HCT116 (cell line): ENCODE results near the gene CDK14. TPM values are rescaled to one million over a fixed set of nuclear protein-coding genes. Genes with fewer than 3 reads are reported as not detected.

Experiments used
- ATAC-seq: fragments of 200-7000 bp; cut with Tn5 transposase; 2 replicates; pipeline ENCODE4 v1.9.1; 2020; ENCODE audit warnings: mild to moderate bottlenecking, moderate library complexity
- BruUV-seq: library from RNA; stranded (reverse); fragments of 400-500 nt; replicated peaks from 2 replicates; lab custom pipeline; 2021; lab: Mats Ljungman, UMichigan
- CTCF ChIA-PET: fragments of 300-600 bp; sonication (Branson Sonifier 250); formaldehyde crosslinking; loops from one replicate; lab custom pipeline; 2021; ENCODE audit warnings: antibody characterized with exemption; lab: Charles Lee
- POLR2A ChIA-PET: fragments of 300-600, 350-600 bp; sonication (Branson Sonifier 250); formaldehyde crosslinking; loops from one replicate; lab custom pipeline; 2021; ENCODE audit warnings: antibody characterized with exemption; lab: Charles Lee
- RAD21 ChIA-PET, 2 experiments: fragments of 300-600 bp; sonication (Branson Sonifier 250); formaldehyde crosslinking; loops; one replicate each; lab custom pipeline; 2023; ENCODE audit warnings: low total read pairs in 2 of 2; ENCODE audit not compliant: uncharacterized antibody in 2 of 2, unreplicated experiment in 2 of 2, low non-redundant PET in 1 of 2; lab: Charles Lee
- DNase-seq: peaks from one replicate; pipeline ENCODE4 v3.0.0-alpha.2; 2010; ENCODE audit warnings: low read depth, low spot score
- H2AFZ ChIP-seq: fragments of 200-600 bp; shearing (Covaris generic), sonication (generic); 2 replicates; pipeline ENCODE4 v1.6.1; 2017; ENCODE audit warnings: low read depth, mixed run types, mixed read lengths, antibody characterized with exemption, low read length; ENCODE audit not compliant: poor library complexity, severe bottlenecking
- H3K27ac ChIP-seq: 2 replicates; pipeline ENCODE4 v1.5.1; 2012; ENCODE audit warnings: low read depth, low read length
- H3K27me3 ChIP-seq: fragments of 200-600 bp; sonication (generic); 2 replicates; pipeline ENCODE4 v1.6.1; 2016; ENCODE audit warnings: mixed run types, low read length, mixed read lengths; ENCODE audit not compliant: insufficient read depth
- H3K36me3 ChIP-seq, 2 experiments: fragments of 200-500 bp in 1 of 2; fragments of 200-600 bp in 1 of 2; sonication (Bioruptor generic) in 1 of 2; sonication (generic) in 1 of 2; 2 replicates each; pipeline versions ENCODE4 v1.5.1 to v1.6.1; 2014 to 2016; ENCODE audit warnings: low read length in 2 of 2, inconsistent platforms in 1 of 2, mixed read lengths in 1 of 2, mixed run types in 1 of 2; ENCODE audit not compliant: insufficient read depth in 2 of 2, control insufficient read depth in 1 of 2
- H3K4me1 ChIP-seq, 2 experiments: fragments of 200-600 bp in 1 of 2; sonication (generic) in 1 of 2; 2 replicates each; pipeline versions ENCODE4 v1.5.1 to v1.6.1; 2012 to 2017; ENCODE audit warnings: low read length in 2 of 2, inconsistent platforms in 1 of 2, mild to moderate bottlenecking in 1 of 2, mixed read lengths in 1 of 2, mixed run types in 1 of 2, moderate library complexity in 1 of 2; ENCODE audit not compliant: insufficient read depth in 2 of 2, control insufficient read depth in 1 of 2
- H3K4me2 ChIP-seq: fragments of 200-600 bp; sonication (generic); 2 replicates; pipeline ENCODE4 v1.6.1; 2017; ENCODE audit warnings: mixed run types, low read length, mixed read lengths
- H3K4me3 ChIP-seq, 2 experiments: fragments of 200-600 bp in 1 of 2; sonication (generic) in 1 of 2; replicated peaks in 1 of 2; 2 replicates each; pipeline ENCODE4 v1.5.1; 2011 to 2016; ENCODE audit warnings: low read length in 2 of 2, control low read depth in 1 of 2, low read depth in 1 of 2, mild to moderate bottlenecking in 1 of 2, mixed read lengths in 1 of 2, mixed run types in 1 of 2
- H3K79me2 ChIP-seq: fragments of 200-600 bp; sonication (generic); 2 replicates; pipeline ENCODE4 v1.6.1; 2017; ENCODE audit warnings: mild to moderate bottlenecking, mixed run types, low read length, moderate library complexity, mixed read lengths; ENCODE audit not compliant: insufficient read depth
- H3K9ac ChIP-seq: fragments of 200-600 bp; sonication (generic); 2 replicates; pipeline ENCODE4 v1.6.1; 2016; ENCODE audit warnings: low read length, mixed read lengths
- H3K9me2 ChIP-seq: fragments of 200-600 bp; sonication (generic), shearing (Covaris generic); 2 replicates; pipeline ENCODE4 v1.6.1; 2017; ENCODE audit warnings: mixed run types, mild to moderate bottlenecking, moderate library complexity; ENCODE audit not compliant: insufficient read depth
- H3K9me3 ChIP-seq, 2 experiments: fragments of 200-500 bp in 1 of 2; fragments of 200-600 bp in 1 of 2; sonication (Bioruptor generic) in 1 of 2; sonication (generic) in 1 of 2; 2 replicates each; pipeline ENCODE4 v1.6.1; 2014 to 2017; ENCODE audit warnings: low read length in 2 of 2, mixed read lengths in 2 of 2, inconsistent platforms in 1 of 2, low read depth in 1 of 2, mild to moderate bottlenecking in 1 of 2, mixed run types in 1 of 2, moderate library complexity in 1 of 2; ENCODE audit not compliant: control insufficient read depth in 1 of 2, insufficient read depth in 1 of 2
- H4K20me1 ChIP-seq: fragments of 200-600 bp; sonication (generic), shearing (Covaris generic); 2 replicates; pipeline ENCODE4 v1.6.1; 2017; ENCODE audit warnings: mixed run types, mild to moderate bottlenecking, moderate library complexity; ENCODE audit not compliant: insufficient read depth
- CBX3 ChIP-seq: IDR thresholded peaks from 2 replicates; pipeline ENCODE4 v1.6.1; 2012; ENCODE audit warnings: low read depth
- EGR1 ChIP-seq: IDR thresholded peaks from 2 replicates; pipeline ENCODE4 v1.6.1; 2012; ENCODE audit warnings: low read depth
- ELF1 ChIP-seq: IDR thresholded peaks from 2 replicates; pipeline ENCODE4 v1.6.1; 2012; ENCODE audit warnings: low read depth, borderline replicate concordance
- EZH2 ChIP-seq: fragments of 200-600 bp; sonication (generic); IDR thresholded peaks from 2 replicates; pipeline ENCODE4 v1.6.1; 2017; ENCODE audit warnings: antibody characterized with exemption, mixed run types
- FOSL1 ChIP-seq: IDR thresholded peaks from 2 replicates; pipeline ENCODE4 v1.6.1; 2012; ENCODE audit warnings: low read depth
- JUND ChIP-seq: IDR thresholded peaks from 2 replicates; pipeline ENCODE4 v1.6.1; 2012
- POLR2A ChIP-seq: IDR thresholded peaks from 2 replicates; pipeline ENCODE4 v1.7.0; 2011; ENCODE audit warnings: borderline replicate concordance; ENCODE audit not compliant: insufficient read depth, insufficient read length; ENCODE audit errors: extremely low read depth
- SIN3A ChIP-seq: IDR thresholded peaks from 2 replicates; pipeline ENCODE4 v1.6.1; 2012; ENCODE audit warnings: low read depth
- SP1 ChIP-seq: IDR thresholded peaks from 2 replicates; pipeline ENCODE4 v1.6.1; 2012; ENCODE audit warnings: low read depth
- SRF ChIP-seq: IDR thresholded peaks from 2 replicates; pipeline ENCODE4 v1.6.1; 2012; ENCODE audit warnings: low read depth
- YY1 ChIP-seq: IDR thresholded peaks from 2 replicates; pipeline ENCODE4 v1.6.1; 2011; ENCODE audit warnings: low read length, low read depth, moderate library complexity, mild to moderate bottlenecking; ENCODE audit not compliant: insufficient replicate concordance; ENCODE audit errors: extremely low read depth
- ZFX ChIP-seq: fragments of 450-650 bp; IDR thresholded peaks from 2 replicates; pipeline ENCODE4 v1.6.1; 2017
- intact Hi-C: fragments of 100-400 bp; cut with micrococcal nuclease; formaldehyde crosslinking; loops from 2 replicates; pipeline ENCODE4 v1.10.0; 2022
- total RNA-seq: library from RNA; stranded (reverse); gene quantifications from one replicate; pipeline ENCODE4 v1.2.1, GENCODE V29; 2021; ENCODE audit not compliant: unreplicated experiment
- TF ChIP-seq, protein P1 (sequence below): IDR thresholded peaks from 2 replicates; pipeline ENCODE4 v1.6.1; 2012
- TF ChIP-seq, protein P2 (sequence below): IDR thresholded peaks from 2 replicates; pipeline ENCODE4 v1.6.1; 2012; ENCODE audit warnings: low read depth

The CDK14 gene
- total RNA-seq, 1 experiment from 2014 or later = 10.2 TPM

DNA sequence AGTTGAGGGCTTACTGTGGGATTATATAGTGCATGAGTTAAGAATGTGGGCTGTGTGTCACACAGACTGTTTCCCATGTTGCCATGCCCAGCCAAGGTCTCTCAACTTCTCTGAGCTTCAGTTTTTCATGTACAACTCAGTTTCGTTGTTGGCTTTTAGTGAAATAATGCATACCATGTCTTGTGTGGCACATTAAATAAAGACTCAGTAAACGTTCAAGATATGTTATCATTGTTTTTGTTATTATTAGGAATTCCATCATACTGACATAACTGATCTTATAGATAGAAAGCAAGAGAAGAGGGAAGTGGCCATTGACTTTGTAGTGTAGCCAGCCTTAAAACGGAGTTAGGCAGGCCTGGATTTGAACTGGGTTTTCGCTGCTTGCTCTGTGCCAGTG, 2.9 kb downstream of the CDK14 start:
- H3K9me2 ChIP-seq = no peaks in the 10 kb centered on the region
- no peak overlapping the region for H3K4me3 ChIP-seq
- TF ChIP-seq SIN3A (no peak), ZFX (no peak), FOSL1 (no peak), EGR1 (no peak), YY1 (no peak), POLR2A (no peak), JUND (no peak), EZH2 (no peak), SRF (no peak), SP1 (no peak), ELF1 (no peak), CBX3 (no peak)
- TF ChIP-seq, protein P1, sequence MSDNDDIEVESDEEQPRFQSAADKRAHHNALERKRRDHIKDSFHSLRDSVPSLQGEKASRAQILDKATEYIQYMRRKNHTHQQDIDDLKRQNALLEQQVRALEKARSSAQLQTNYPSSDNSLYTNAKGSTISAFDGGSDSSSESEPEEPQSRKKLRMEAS = no peak
- TF ChIP-seq, protein P2, sequence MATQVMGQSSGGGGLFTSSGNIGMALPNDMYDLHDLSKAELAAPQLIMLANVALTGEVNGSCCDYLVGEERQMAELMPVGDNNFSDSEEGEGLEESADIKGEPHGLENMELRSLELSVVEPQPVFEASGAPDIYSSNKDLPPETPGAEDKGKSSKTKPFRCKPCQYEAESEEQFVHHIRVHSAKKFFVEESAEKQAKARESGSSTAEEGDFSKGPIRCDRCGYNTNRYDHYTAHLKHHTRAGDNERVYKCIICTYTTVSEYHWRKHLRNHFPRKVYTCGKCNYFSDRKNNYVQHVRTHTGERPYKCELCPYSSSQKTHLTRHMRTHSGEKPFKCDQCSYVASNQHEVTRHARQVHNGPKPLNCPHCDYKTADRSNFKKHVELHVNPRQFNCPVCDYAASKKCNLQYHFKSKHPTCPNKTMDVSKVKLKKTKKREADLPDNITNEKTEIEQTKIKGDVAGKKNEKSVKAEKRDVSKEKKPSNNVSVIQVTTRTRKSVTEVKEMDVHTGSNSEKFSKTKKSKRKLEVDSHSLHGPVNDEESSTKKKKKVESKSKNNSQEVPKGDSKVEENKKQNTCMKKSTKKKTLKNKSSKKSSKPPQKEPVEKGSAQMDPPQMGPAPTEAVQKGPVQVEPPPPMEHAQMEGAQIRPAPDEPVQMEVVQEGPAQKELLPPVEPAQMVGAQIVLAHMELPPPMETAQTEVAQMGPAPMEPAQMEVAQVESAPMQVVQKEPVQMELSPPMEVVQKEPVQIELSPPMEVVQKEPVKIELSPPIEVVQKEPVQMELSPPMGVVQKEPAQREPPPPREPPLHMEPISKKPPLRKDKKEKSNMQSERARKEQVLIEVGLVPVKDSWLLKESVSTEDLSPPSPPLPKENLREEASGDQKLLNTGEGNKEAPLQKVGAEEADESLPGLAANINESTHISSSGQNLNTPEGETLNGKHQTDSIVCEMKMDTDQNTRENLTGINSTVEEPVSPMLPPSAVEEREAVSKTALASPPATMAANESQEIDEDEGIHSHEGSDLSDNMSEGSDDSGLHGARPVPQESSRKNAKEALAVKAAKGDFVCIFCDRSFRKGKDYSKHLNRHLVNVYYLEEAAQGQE = no peak
- no TSS peak for BruUV-seq
- H2AFZ ChIP-seq = no peak overlapping the region
- no peaks in the 10 kb centered on the region for H3K36me3 ChIP-seq
- H3K9ac ChIP-seq = no peak overlapping the region
- H3K9me3 ChIP-seq = no peaks in the 10 kb centered on the region
- CTCF ChIA-PET = no interaction called here
- H4K20me1 ChIP-seq = no peaks in the 10 kb centered on the region
- peaks cover 9 to 17% of the 10 kb centered on the region in 2 experiments; a peak in 3 of 4 replicates for H3K4me1 ChIP-seq
- H3K79me2 ChIP-seq = no peaks in the 10 kb centered on the region
- DNase-seq (no peak), ATAC-seq (no peak)
- no peaks in the 10 kb centered on the region for H3K27me3 ChIP-seq
- POLR2A ChIA-PET = no interaction called here
- RAD21 ChIA-PET = no interaction called here
- H3K27ac ChIP-seq = no peak overlapping the region
- H3K4me2 ChIP-seq = no peak overlapping the region
- intact Hi-C loops = no loop called here
